ENCODE data around the gene RNASE11.
"Not testable (repeated sequence)": the region's sequence is repeated elsewhere in the genome, so short reads cannot be mapped to it uniquely, and the experiment has no call there.

RNASE11 gene

DNA sequence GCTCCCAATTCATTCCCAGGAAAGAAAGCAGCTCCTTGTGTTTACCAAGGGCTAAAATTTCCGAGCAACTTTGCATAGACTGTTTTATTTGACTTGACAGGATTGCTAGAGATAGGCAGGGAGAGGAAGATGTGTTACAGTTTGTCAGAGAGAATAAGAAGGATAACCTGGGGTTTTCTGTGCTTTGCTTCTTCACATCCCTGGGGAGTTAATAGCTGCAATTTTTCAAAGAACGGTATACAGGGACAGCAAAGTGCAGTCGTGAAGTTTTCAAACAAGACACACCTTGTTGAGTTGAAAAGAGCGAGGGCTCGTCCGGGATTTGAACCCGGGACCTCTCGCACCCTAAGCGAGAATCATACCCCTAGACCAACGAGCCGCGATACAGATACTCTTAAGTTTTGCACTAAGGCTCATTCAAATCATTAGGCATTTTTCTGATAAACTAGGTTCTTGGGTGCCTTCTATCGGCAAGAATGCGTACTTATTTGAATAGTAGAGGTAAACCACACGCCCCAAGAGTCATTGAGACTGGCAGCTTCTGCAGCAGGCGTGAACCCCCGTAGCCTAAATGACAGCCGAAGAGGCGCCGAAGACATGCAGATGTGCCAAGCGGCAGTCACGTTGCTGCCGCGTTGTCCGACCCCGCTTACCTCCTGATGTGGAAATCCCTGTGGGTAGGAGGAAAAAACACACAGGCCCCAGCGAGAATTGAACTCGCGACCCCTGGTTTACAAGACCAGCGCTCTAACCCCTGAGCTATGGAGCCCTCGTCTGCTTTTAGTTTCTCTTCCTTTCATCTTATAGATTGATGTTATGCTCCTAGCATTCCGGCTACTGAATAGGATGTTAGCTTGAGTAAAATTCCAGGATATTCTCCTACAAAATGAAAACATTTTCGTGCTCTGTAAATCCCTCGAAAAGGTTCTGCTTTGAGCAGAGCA lies 25.6 kb upstream of the RNASE11 start:
- DNase-seq = peak; percentile 96

- no peak for DNase-seq
These were observed 24.6 kb upstream of the RNASE11 start for GRCh38 chr14:20612403-20612802.

GRCh38 chr14:20611277-20611676 lies 23.5 kb upstream of the RNASE11 start:
- no peak for DNase-seq

DNA sequence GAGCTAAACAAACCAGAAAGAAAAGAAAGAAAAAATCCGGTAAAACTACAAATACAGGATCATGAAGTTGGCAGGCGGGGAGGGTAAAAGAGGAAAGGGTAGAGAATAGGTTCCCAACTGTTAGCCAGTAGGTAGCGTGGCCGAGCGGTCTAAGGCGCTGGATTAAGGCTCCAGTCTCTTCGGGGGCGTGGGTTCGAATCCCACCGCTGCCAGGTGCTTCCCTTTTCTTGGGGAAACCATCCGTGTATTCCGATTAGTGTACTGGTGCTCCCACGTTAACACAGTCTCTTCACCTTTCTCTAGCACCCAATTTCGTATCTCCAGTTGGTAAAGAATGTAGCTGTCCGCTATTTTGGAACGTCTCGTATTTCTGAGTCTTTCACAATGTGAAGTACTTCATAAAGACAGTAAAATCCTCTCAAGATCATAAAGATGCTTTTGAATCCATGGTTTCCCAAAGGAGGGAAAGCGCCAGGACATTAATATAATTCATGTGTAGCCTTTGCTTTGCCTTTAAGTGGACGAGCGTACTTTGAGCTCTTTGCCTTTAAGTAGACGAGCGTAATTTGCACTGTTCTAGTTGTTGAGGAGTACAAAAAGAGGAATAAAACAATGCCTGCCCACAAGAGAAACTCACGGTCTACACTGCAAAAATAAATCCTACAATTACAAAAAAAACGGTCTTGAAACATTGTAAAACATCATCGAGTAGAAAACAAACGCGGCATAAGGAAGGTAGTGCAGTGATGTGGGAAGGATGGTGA lies 22.4 kb upstream of the RNASE11 start:
- peak; percentile 73 for DNase-seq

DNA sequence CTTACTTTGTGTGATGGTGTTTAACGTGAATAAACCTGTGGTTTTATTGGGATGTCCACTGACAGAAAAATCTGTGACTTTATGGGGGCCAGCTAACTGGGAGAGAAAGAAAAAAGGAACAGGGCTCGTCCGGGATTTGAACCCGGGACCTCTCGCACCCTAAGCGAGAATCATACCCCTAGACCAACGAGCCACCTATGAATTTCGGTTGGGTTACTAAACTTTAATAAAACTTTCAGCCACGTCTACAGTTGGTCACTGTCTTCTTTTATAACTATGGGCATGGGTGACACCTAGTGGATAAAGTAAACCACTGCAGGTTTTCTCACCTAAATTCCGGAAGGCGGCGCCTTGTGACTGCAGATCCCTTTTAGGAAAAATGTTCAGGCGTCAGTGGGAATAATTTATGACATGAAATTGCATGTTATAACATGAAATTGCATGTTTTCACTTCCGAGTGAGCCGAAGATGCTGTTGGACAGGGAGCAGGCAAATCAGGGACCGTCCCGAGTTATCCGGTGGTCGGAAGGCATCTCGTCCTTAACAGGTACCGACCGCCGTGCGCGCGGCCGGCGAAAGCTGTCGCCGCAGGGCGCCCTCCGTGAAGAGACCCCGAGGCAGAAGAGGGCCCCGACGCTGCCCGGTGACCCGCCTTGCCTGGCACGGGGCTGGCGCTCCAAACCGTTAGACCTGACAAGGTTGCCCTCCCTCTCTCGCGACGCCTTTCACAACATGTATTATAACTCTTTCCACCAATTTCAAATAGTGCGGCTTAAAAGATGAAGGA lies 21.6 kb upstream of the RNASE11 start:
- peak; percentile 81 for DNase-seq

GRCh38 chr14:20608383-20609110 lies 20.7 kb upstream of the RNASE11 start:
- no peak for DNase-seq

- no peak for DNase-seq
These were observed 19.8 kb upstream of the RNASE11 start for GRCh38 chr14:20607617-20608016.

DNA sequence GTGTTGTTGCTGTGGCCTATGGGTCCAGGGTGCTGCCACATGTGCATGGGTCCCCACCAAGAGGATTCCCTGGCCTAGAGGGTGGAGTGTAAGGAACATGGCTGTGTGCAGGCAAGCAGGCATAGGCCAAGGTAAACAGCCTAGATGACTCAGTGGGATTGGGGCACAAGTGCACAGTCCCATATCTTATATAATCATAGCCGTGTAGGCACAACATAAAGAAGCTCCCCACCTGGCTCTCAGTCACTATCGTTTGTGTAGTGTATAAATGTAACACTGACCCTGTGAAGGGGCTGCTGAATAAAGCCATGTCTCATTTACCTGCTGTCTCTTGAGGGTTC lies 19.1 kb upstream of the RNASE11 start:
- no peak for DNase-seq

GRCh38 chr14:20606190-20606901 lies 18.5 kb upstream of the RNASE11 start:
- DNase-seq = peak; percentile 19

- peak; percentile 69 for DNase-seq
These were observed 16.3 kb upstream of the RNASE11 start for GRCh38 chr14:20603813-20604690.

DNA sequence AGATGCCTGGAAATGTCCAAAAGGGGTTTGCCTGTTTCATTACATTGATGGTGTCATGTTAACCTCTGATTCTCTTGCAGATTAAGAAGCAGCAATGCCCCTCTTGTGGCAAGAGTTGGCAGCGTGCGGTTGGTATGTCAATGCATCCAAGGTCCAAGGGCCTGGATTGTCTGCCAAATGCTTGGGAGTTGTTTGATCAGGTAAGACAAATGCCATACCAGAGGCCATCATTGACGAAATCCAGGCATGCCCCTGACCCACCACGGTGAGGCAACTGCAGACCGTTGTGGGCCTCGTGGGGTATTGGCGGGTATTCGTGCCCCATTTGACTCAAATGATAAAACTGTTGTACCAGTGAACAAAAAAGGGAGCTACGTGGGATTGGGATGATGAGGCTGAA lies 14.8 kb upstream of the RNASE11 start:
- no peak for DNase-seq

DNA sequence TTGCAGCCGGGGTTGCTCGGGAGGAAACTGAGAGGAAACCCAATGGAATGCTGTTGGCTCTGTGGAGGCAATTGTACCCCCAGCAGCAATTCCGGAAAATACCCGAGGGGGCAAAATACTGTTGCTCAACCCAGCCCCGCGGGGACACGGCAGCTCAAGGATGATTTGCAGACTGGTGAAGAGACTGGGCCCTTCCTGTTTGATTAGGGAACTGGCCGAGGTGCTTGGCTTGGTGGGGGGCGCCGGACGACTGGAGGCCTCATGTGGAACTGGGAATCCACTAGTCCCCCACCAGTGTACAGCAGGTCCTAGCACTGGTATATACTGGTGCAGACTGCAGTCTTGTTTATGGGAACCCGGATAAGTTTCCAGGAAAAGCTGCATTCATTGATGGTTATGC lies 13.7 kb upstream of the RNASE11 start:
- DNase-seq = no peak

DNA sequence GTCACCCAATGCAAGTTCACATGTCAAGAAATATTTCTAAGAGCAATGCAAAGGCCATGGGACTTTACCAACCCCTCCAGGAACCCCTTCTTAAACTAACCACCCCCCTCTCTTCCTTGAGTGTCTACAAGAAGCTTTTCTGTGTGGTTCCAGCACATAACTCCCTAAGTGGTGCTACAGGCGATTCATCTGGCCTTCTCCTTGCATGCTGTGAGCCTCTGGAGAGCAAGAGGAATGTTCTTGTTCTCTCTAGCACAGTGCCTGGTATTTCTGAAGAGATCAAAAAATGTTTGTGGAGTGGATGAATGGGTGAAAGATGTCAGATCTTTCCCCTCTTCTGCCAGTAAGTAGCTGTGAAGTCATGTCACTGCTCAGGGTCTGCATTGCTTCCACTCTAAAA lies 9.3 kb upstream of the RNASE11 start:
- no peak for DNase-seq

DNA sequence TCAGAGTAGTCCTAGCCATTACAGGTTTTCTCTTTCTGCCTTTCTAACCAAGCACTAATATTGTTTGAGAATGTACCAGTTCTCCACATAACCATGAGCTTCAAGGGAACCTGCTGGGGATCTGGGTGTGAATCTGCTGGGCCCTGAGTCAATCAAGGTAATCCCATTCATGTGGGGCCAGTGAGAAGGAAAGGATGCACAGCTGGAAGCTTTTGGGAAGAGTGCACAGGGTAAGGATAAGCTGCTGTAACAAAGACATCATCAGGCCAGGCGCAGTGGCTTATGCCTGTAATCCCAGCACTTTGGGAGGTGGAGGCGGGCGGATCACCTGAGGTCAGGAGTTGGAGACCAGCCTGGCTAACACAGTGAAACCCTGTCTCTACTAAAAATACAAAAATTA lies 7.9 kb upstream of the RNASE11 start:
- not testable (repeated sequence) for DNase-seq

DNA sequence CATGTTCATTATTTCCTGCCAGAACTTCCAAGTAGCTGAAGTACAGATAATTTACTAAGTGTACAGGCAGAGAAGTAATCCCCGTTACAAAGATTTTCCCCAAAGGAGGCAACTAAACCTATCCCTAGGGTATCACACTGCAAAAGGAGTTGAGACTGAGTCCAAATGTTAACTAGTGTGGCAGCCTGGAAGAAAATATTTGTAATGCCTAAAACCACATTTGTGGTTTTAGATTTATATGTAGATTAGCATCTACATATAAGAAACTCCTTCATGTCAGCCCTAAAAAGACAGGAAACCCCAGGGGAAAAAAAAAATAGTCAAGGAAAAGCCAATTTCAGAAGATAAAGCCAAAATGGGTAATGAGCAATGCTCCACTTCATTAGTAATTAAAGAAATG lies 4.8 kb upstream of the RNASE11 start:
- no peak for DNase-seq

GRCh38 chr14:20591235-20591634 lies 3.4 kb upstream of the RNASE11 start, which contains the start of gene RNASE12:
Gene RNASE12 (minus strand): TSS chr14:20591376. CDS start chr14:20590723, 653 bp downstream.
- no peak for DNase-seq

DNA sequence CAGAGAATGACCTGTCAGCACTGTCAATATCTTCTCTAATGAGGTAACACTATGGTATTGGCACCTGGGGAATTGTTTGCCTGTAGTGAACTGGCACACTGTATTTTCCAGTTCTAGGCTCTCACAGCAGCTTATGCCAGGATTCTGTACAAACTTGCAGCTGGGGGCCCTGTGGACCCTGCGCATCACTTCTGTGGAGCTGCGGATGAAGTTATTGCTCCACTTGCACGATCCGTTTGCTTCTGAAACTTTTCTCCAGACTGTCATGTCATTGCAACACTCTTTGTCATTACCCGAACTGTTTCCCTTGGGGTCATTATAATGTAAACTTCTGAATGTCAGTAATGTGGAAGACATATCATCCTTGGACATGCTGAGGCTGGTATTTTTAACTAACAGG lies 3.9 kb downstream of the RNASE11 start:
- no peak for DNase-seq

- DNase-seq = no peak
These were observed 4.7 kb downstream of the RNASE11 start for GRCh38 chr14:20583142-20583541.

- no peak for DNase-seq
These were observed 7.6 kb downstream of the RNASE11 start for GRCh38 chr14:20580242-20580641.

GRCh38 chr14:20578784-20579502 lies 8.9 kb downstream of the RNASE11 start:
- DNase-seq = no peak

All from NCI-H446 treated with DMSO at 0.1 percent for 48 hours (cell line).